CD4-positive, alpha-beta T cell treated with Interleukin-15 for 1 hour (primary cell): Measurements from ENCODE around the gene BORCS5.
"Not testable (repeated sequence)": the region's sequence is repeated elsewhere in the genome, so short reads cannot be mapped to it uniquely, and the experiment has no call there.

Source experiments
- DNase-seq: peaks from one replicate; pipeline ENCODE4 v3.0.0-alpha.2; 2020

The BORCS5 gene

DNA sequence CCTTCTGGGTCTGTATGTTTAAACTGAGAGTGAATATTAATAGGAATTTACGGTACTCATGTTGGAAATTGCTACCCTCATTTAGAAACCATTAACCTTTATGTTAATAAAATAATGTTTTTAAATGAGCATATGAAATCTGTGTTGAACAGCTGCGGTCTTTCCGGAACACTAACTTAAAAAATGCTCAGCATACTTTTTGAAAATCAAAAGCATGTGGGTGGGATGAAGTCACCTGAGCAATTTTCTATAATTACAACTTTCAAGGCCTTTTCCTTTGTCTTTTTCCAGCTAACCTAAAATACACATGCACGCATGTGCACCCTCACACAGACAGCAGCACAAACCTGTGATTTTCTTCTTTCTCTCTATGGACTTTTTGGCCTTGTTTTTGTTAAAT, 39.8 kb downstream of the BORCS5 start:
- DNase-seq, result no peak

DNA sequence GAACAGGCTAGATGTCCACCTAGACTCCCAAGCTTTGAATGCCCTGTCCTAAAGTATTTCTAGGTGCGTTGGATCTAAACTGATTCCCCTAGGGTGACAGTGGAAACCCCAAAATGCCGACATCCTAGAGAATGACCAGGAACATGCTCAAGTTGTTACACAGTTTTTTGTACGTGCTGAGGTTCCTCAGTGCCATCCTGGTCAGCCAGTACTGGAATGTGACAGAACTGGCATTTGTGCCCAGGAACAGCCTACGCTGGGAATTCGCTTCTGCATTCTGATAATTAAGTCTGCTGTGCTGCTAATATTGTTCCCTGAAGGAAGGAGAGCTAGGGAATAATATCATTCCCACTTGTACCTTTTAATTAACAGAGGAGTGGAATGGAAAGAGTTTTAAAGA, 40.3 kb downstream of the BORCS5 start:
- no peak for DNase-seq

DNA sequence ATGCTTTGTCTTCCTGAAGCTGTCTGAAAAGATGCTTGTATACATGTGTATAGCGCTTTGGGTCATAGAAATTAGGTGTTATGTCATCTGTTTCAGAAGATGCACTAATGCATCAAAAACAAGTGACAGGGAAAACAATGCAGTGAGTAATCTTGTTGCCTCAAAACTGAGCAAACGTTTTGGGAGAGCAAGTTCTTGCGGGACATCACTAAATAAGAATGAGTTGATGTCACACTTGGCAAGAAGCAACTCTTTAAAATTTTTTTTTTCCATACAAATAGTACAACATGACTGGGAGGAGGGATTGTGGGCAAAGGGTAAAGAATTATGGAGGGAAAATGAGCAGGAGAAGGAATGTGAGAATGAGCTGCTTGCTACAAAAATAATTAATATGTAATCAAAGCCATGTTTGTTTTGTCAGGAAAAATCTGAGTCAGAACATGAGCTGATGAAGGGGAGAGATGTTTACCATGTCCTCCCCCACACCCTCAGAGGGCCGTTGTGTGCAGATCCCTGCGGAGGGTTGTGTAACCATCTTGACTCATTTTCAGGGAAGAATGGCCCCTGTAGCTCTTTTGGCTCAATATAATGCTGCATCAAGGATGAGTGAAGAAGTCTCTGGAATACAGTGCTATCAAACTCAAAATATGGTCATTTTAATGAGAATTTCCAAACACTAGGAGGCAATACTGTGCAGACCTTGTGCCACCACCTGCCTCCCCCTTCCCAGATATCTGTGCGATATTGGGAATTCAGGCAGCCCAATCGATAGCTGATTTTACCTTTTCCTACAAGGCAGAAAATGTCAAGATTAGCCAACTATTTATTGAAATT, 41.4 kb downstream of the BORCS5 start:
- no peak for DNase-seq

DNA sequence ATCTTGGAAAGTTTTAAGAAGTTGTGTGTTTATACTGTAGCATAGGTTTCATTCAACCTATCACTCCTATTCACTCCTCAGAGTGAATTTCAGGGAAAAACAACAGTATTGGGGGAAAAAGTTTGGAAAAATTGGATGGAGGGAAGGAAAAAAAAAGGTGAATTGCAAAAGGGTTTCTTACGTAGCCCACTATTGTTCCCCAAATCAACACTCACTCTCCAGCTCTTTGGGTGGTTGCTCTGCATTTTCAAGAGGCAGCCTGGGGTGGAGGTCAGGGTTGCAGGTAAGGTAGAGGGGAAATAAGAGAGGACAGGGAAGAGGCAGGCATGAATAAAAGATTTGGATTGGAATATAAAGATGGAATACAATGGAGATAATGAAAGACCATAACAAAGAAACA, 42.3 kb downstream of the BORCS5 start:
- DNase-seq, result no peak

- DNase-seq, result no peak
These were observed 43.0 kb downstream of the BORCS5 start for GRCh38 chr12:12399776-12400305.

GRCh38 chr12:12400793-12401192, 43.9 kb downstream of the BORCS5 start:
- DNase-seq, result no peak

DNA sequence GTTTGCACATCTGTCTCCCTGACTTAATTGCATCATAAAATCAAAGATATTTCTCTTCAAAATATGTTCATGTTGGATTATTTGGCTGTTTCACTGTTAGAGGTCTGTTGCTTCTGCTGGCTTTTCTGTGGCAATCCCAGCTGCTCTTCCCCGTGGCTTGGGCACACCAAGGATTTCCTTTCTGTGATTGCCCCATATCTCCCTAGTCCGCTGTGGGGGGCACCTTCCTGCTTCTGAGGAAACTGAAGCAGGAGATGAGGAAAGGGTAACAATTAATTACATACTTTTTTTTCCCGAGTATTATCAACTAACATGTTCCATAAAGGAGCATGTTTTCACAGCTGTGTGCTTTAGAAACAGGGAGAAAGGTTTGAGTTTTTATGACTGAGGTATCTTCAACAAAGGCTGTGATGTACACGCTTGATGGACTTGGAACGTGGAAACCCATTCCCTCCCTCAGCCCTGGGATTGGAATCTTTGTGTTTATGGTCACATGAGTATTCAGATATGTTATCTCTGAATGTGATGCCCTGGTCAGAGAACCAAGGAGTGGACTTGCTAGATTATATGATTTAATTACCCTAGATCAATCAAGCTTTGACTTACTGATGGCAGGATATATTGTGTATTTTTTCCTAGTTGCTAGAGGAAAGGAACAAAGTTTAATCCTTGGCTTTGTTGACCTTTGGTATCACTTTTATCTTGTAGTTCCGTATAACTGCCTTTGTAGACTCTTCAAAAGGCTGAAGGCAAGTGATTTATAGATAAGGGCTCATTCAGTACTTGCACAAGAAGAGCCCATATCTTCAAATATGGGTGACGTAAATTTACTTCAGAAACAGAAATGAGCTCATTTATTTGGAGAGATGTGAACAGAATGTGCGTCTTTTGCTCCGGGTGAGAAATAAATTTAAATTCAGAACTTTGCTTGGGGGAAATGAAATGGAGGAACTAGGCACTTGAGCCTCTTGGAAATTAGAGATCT, 46.7 kb downstream of the BORCS5 start:
- no peak for DNase-seq

DNA sequence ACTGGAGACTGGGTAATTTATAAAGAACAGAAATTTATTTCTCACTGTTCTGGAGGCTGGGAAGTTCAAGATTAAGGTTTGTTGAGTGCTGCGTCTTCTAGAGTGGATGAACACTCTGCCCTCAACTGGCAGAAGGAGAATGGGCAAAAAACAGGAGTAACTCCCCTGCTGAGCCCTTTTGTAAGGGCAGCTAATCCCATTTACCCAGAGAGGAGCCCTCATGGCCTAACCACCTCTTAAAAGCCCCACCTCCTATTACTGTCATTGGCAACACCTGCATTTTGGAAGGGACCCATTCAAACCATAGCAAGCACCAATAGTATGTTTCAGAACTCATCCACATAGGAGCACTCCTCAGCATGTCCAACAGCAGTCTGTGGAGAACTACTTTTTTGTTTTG, 47.4 kb downstream of the BORCS5 start:
- no peak for DNase-seq

DNA sequence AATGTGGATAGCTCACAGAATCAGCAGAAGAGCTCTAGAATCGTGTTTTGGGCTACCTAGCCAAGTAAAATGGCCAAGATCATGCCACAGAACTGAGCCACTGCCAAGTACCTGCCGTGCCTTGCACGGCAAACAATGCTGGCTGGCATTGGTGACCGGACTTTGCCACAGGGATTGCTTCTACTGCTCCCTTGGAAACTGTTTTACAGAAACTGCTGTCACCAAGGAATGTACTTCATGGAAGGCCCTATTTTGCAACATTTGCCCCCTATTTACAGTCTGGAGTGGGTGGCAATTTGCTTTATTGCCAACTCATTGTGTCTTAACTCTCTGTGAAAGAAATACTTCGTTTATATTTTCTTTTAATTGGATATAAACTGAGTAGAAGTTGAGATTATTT, 49.0 kb downstream of the BORCS5 start:
- DNase-seq, result no peak

- no peak for DNase-seq
These were observed 49.9 kb downstream of the BORCS5 start for GRCh38 chr12:12406762-12407161.

- DNase-seq, result no peak
These were observed 51.4 kb downstream of the BORCS5 start for GRCh38 chr12:12408265-12408690.

- DNase-seq, result not testable (repeated sequence)
These were observed 52.5 kb downstream of the BORCS5 start for GRCh38 chr12:12409337-12409736.

DNA sequence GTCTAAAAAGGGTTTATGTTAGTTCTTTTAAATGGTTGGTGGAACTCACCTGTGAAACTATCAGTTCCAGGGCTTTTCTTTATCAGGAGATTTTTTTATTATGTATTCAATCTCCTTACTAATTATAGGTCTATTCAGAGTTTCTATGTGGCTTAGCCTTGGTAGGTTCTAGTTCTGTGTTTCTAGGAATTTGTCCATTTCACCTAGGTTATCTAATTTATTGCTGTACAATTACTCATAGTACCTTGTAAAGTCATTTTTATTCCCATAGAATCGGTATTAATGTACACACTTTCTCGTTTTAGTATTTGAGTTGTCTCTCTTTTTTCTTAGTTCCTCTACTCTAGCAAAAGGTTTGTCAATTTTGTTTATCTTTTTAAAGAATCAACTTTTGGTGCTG, 59.0 kb downstream of the BORCS5 start:
- DNase-seq, result no peak

DNA sequence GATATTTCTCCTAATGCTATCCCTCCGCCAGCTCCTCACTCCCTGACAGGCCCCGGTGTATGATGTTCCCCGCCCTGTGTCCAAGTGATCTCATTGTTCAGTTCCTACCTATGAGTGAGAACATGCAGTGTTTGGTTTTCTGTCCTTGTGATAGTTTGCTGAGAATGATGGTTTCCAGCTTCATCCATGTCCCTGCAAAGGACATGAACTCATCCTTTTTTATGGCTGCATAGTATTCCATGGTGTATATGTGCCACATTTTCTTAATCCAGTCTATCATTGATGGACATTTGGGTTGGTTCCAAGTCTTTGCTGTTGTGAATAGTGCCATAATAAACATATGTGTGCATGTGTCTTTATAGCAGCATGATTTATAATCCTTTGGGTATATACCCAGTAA, 62.3 kb downstream of the BORCS5 start:
- DNase-seq, result not testable (repeated sequence)

- no peak for DNase-seq
These were observed 66.5 kb downstream of the BORCS5 start for GRCh38 chr12:12423367-12423766.

GRCh38 chr12:12425001-12425400, 68.1 kb downstream of the BORCS5 start:
- no peak for DNase-seq

DNA sequence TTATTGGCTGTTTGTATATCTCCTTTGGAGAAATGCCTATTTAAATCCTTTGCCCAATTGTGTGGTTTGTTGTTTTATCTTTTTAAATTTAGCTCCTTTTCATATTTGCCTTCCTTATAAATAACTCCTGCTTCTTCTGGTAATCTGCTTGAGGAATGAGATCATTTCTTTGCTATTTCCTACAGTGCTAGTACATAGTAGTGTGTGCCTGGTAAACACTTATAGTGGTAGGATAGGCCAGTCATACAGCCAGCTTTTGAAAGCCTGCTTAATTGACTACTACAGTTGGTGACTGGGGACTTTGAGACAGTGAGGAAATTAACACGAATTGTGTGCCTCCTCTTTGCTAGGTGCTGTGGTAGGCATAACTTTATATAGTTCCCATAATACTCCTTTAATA, 68.7 kb downstream of the BORCS5 start:
- no peak for DNase-seq

GRCh38 chr12:12427568-12427967, 70.7 kb downstream of the BORCS5 start:
- DNase-seq, result no peak

DNA sequence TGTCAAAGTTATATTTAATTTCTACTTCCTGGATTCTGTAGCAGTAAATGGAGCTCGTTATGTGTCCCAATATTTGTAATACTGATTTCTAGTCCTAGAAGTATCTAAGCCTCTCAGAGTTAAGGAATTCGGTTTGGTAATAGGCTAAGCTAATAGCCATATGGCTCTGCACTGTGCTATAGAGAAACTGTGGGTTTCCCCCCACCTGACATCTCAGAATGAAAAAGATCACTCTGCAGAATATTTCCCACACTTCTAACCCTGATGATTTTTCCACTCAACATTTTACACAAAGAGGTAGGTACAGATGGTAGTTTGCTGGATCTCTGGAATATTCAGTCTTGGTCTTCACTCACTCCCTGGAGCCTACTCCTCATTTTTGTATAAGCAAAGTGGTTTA, 71.2 kb downstream of the BORCS5 start:
- no peak for DNase-seq

GRCh38 chr12:12428961-12429657, 72.2 kb downstream of the BORCS5 start:
- DNase-seq, result no peak

GRCh38 chr12:12432364-12432763, 75.5 kb downstream of the BORCS5 start:
- DNase-seq, result no peak

GRCh38 chr12:12433203-12433731, 76.4 kb downstream of the BORCS5 start:
- DNase-seq, result no peak
